CD14-positive monocyte (primary cell): ENCODE measurements around the gene C10orf105. TPM values are rescaled to one million over a fixed set of nuclear protein-coding genes. Genes with fewer than 3 reads are reported as not detected.
A peak's percentile ranks its signal among the peaks of the same experiment; 100 is the strongest.

Source experiments
- DNase-seq, 3 donors: peaks; one replicate each; pipeline ENCODE4 v3.0.0-alpha.2; 2011 to 2022
- H2AFZ ChIP-seq: 2 replicates; pipeline ENCODE4 v1.6.0; 2012; ENCODE audit warnings: mild to moderate bottlenecking, low read depth, low read length, inconsistent platforms; ENCODE audit not compliant: insufficient read depth, poor library complexity, severe bottlenecking
- H3K27ac ChIP-seq, 2 donors: 1 replicate in 1 of 2; 2 replicates in 1 of 2; pipeline ENCODE4 v1.5.1; 2012 to 2013; ENCODE audit warnings: low read length in 2 of 2, control low read depth in 1 of 2, inconsistent platforms in 1 of 2, low read depth in 1 of 2, mild to moderate bottlenecking in 1 of 2
- H3K27me3 ChIP-seq, 2 donors: one replicate each; pipeline versions ENCODE4 v1.6.0 to v1.6.1; 2011 to 2013; ENCODE audit warnings: low read length in 2 of 2; ENCODE audit not compliant: control insufficient read depth in 2 of 2, insufficient read depth in 2 of 2
- H3K36me3 ChIP-seq, 2 donors: replicated peaks in 1 of 2; 1 replicate in 1 of 2; 2 replicates in 1 of 2; pipeline versions ENCODE4 v1.5.1 to v1.6.1; 2012 to 2013; ENCODE audit warnings: low read length in 2 of 2, control low read depth in 1 of 2, inconsistent platforms in 1 of 2, mild to moderate bottlenecking in 1 of 2; ENCODE audit not compliant: insufficient read depth in 2 of 2, control insufficient read depth in 1 of 2
- H3K4me1 ChIP-seq, 2 donors: 1 replicate in 1 of 2; 2 replicates in 1 of 2; pipeline versions ENCODE4 v1.5.1 to v1.6.1; 2012 to 2013; ENCODE audit warnings: low read length in 2 of 2, control low read depth in 1 of 2, inconsistent platforms in 1 of 2, mild to moderate bottlenecking in 1 of 2, moderate library complexity in 1 of 2; ENCODE audit not compliant: insufficient read depth in 2 of 2, control insufficient read depth in 1 of 2
- H3K4me2 ChIP-seq: replicated peaks from 2 replicates; pipeline ENCODE3; 2012; ENCODE audit warnings: low read length, moderate library complexity, mild to moderate bottlenecking; ENCODE audit not compliant: poor library complexity, severe bottlenecking; ENCODE audit errors: extremely low read depth
- H3K4me3 ChIP-seq, 3 experiments: fragments of 200-600 bp in 1 of 3; sonication (generic) in 1 of 3; replicated peaks in 1 of 3; 1 replicate in 2 of 3; 2 replicates in 1 of 3; pipeline ENCODE4 v1.5.1; 2011 to 2013; ENCODE audit warnings: low read length in 3 of 3, mild to moderate bottlenecking in 3 of 3, control low read depth in 2 of 3, low read depth in 2 of 3, inconsistent platforms in 1 of 3, moderate library complexity in 1 of 3
- H3K79me2 ChIP-seq: 2 replicates; pipeline ENCODE4 v1.6.0; 2012; ENCODE audit warnings: mild to moderate bottlenecking, control low read depth, inconsistent platforms, low read length, moderate library complexity; ENCODE audit not compliant: insufficient read depth
- H3K9ac ChIP-seq: 2 replicates; pipeline ENCODE4 v1.6.0; 2017; ENCODE audit warnings: low read length, mild to moderate bottlenecking; ENCODE audit not compliant: insufficient read depth, poor library complexity, severe bottlenecking
- H3K9me3 ChIP-seq, 2 donors: replicated peaks in 1 of 2; 1 replicate in 1 of 2; 2 replicates in 1 of 2; pipeline versions ENCODE4 v1.5.1 to v1.6.1; 2012 to 2013; ENCODE audit warnings: low read length in 2 of 2, control low read depth in 1 of 2; ENCODE audit not compliant: control insufficient read depth in 1 of 2, insufficient read depth in 1 of 2
- H4K20me1 ChIP-seq: 2 replicates; pipeline ENCODE4 v1.6.0; 2012; ENCODE audit warnings: mild to moderate bottlenecking, low read length, control low read depth, moderate library complexity; ENCODE audit not compliant: insufficient read depth
- H3K27ac Mint-ChIP-seq, 7 donors: one replicate each; pipeline ENCODE4 v1.8.0; 2020; ENCODE audit warnings: mild to moderate bottlenecking in 7 of 7, mixed read lengths in 7 of 7, moderate library complexity in 6 of 7, inconsistent platforms in 2 of 7
- H3K27me3 Mint-ChIP-seq, 3 donors: one replicate each; pipeline ENCODE4 v1.8.0; 2021 to 2022; ENCODE audit warnings: low read depth in 3 of 3, mild to moderate bottlenecking in 3 of 3, mixed read lengths in 3 of 3, moderate library complexity in 3 of 3, inconsistent platforms in 1 of 3
- H3K36me3 Mint-ChIP-seq, 2 donors: one replicate each; pipeline ENCODE4 v1.8.0; 2020; ENCODE audit warnings: mixed read lengths in 2 of 2, inconsistent platforms in 1 of 2, mild to moderate bottlenecking in 1 of 2
- H3K4me1 Mint-ChIP-seq: one replicate; pipeline ENCODE4 v1.8.0; 2020; ENCODE audit warnings: mild to moderate bottlenecking, mixed read lengths
- H3K4me3 Mint-ChIP-seq, 2 donors: one replicate each; pipeline ENCODE4 v1.8.0; 2020; ENCODE audit warnings: mild to moderate bottlenecking in 2 of 2, mixed read lengths in 2 of 2, moderate library complexity in 1 of 2
- H3K9me3 Mint-ChIP-seq, 7 donors: one replicate each; pipeline ENCODE4 v1.8.0; 2020 to 2022; ENCODE audit warnings: mixed read lengths in 7 of 7, mild to moderate bottlenecking in 6 of 7, moderate library complexity in 6 of 7, inconsistent platforms in 2 of 7
- CTCF ChIP-seq: fragments of 200-600 bp; IDR thresholded peaks from one replicate; pipeline ENCODE4 v1.8.0; 2022; ENCODE audit warnings: antibody characterized with exemption, mild to moderate bottlenecking
- WGBS: methylation state at CpG from one replicate; pipeline ENCODE4 v1.1.5; 2013; ENCODE audit warnings: missing lambda C conversion rate; ENCODE audit not compliant: insufficient coverage; 5-methylcytosine and 5-hydroxymethylcytosine counted together
- intact Hi-C, 2 donors: fragments of 100-400 bp; cut with micrococcal nuclease; formaldehyde crosslinking; loops; one replicate each; pipeline versions ENCODE4 v1.15.0 to v1.15.1; 2023
- polyA plus RNA-seq, 3 donors: library from polyadenylated mRNA; depleted of rRNA in 1 of 3; unstranded in 2 of 3; stranded (reverse) in 1 of 3; fragments of 300-500 nt in 2 of 3; fragments of >200 nt in 1 of 3; fragmentation: Illumina TruSeq in 2 of 3; gene quantifications; 1 replicate in 2 of 3; 2 replicates in 1 of 3; pipeline ENCODE4 v1.2.3, GENCODE V29; 2012 to 2021

C10orf105 gene
- polyA plus RNA-seq, 3 donors, result 0.18 to 2.4 (median 0.48) TPM

- intact Hi-C loops, result no loop called here
- Mint-ChIP-seq H3K27ac (peak overlapping the region; percentile 2 to 72 (median 60)), H3K9me3 (peaks cover 0 to under 1% (median 0%) of the 10 kb centered on the region in 7 donors), H3K27me3 (peaks cover 0 to 2% (median 1%) of the 10 kb centered on the region in 3 donors), H3K4me3 (peak overlapping the region; percentile 95 to 98), H3K36me3 (peaks cover 36 to 56% of the 10 kb centered on the region in 2 donors), H3K4me1 (peaks cover 96% of the 10 kb centered on the region)
- Histone ChIP-seq H3K4me2 (peak overlapping the region; percentile 96), H2AFZ (no peak overlapping the region), H3K4me1 (peaks cover 74 to 82% of the 10 kb centered on the region in 2 donors), H4K20me1 (peaks cover 55% of the 10 kb centered on the region), H3K9ac (peak overlapping the region; percentile 76), H3K36me3 (peaks cover 7 to 28% of the 10 kb centered on the region in 2 donors), H3K4me3 (peak overlapping the region; percentile 64 to 89 (median 75)), H3K9me3 (no peaks in the 10 kb centered on the region), H3K79me2 (peaks cover 62% of the 10 kb centered on the region), H3K27me3 (no peaks in the 10 kb centered on the region), H3K27ac (peak overlapping the region; percentile 49 to 84)
- WGBS, result 100% methylated on average over 1 of the region's 2 CpGs
- no peak for DNase-seq
- TF ChIP-seq CTCF, result no peak
Observed at GRCh38 chr10:71717551-71717951, 2.0 kb downstream of the C10orf105 start.

- H3K4me3 ChIP-seq, result peak overlapping the region; percentile 64 to 89 (median 75)
- H3K4me2 ChIP-seq, result peak overlapping the region; percentile 96
- peaks cover 7 to 28% of the 10 kb centered on the region in 2 donors for H3K36me3 ChIP-seq
- Mint-ChIP-seq H3K4me3 (peak overlapping the region; percentile 95 to 98), H3K27ac (peak overlapping the region; percentile 2 to 77 (median 60)), H3K27me3 (peaks cover 0 to 1% (median 0%) of the 10 kb centered on the region in 3 donors), H3K36me3 (peaks cover 36 to 53% of the 10 kb centered on the region in 2 donors), H3K4me1 (peaks cover 96% of the 10 kb centered on the region), H3K9me3 (no peaks in the 10 kb centered on the region)
- H3K4me1 ChIP-seq, result peaks cover 79 to 87% of the 10 kb centered on the region in 2 donors
- H3K9ac ChIP-seq, result peak overlapping the region; percentile 76
- peak overlapping the region; percentile 49 to 84 for H3K27ac ChIP-seq
- H4K20me1 ChIP-seq, result peaks cover 55% of the 10 kb centered on the region
- H3K27me3 ChIP-seq, result no peaks in the 10 kb centered on the region
- no peaks in the 10 kb centered on the region for H3K9me3 ChIP-seq
- TF ChIP-seq CTCF, result no peak
- DNase-seq, result no peak
- H3K79me2 ChIP-seq, result peaks cover 63% of the 10 kb centered on the region
- H2AFZ ChIP-seq, result no peak overlapping the region
- WGBS, result 100% methylated on average over 2 of the region's 4 CpGs
- intact Hi-C loops, result no loop called here
Observed at GRCh38 chr10:71717056-71717455, 2.5 kb downstream of the C10orf105 start.
